Heart left ventricle (tissue), 16 donors: ENCODE measurements around the gene RTL5. TPM values are rescaled to one million over a fixed set of nuclear protein-coding genes. Genes with fewer than 3 reads are reported as not detected.

Source experiments
- ATAC-seq, 4 donors: fragments of 200-7000 bp; cut with Tn5 transposase; one replicate each; pipeline ENCODE4 v1.9.1; 2020 to 2022; ENCODE audit warnings: moderate library complexity in 4 of 4, mild to moderate bottlenecking in 3 of 4, moderate number of reproducible peaks in 1 of 4
- DNase-seq, 5 donors: peaks; one replicate each; pipeline ENCODE4 v3.0.0-alpha.2; 2020
- H3K27ac ChIP-seq, 12 donors: fragments of 200-600 bp; sonication (generic) in 4 of 12; one replicate each; pipeline versions ENCODE4 v1.5.0 to v1.8.0; 2016 to 2022; ENCODE audit warnings: mild to moderate bottlenecking in 2 of 12
- H3K27me3 ChIP-seq, 9 donors: fragments of 200-600 bp; sonication (generic) in 2 of 9; one replicate each; pipeline versions ENCODE4 v1.5.1 to v1.8.0; 2016 to 2022; ENCODE audit warnings: mild to moderate bottlenecking in 3 of 9
- H3K36me3 ChIP-seq, 9 donors: fragments of 200-600 bp; sonication (generic) in 2 of 9; one replicate each; pipeline versions ENCODE4 v1.5.0 to v1.8.0; 2018 to 2022; ENCODE audit warnings: mild to moderate bottlenecking in 2 of 9
- H3K4me1 ChIP-seq, 12 donors: fragments of 200-600 bp; sonication (generic) in 4 of 12; one replicate each; pipeline versions ENCODE4 v1.5.0 to v1.8.0; 2016 to 2022; ENCODE audit warnings: mild to moderate bottlenecking in 3 of 12
- H3K4me3 ChIP-seq, 12 donors: fragments of 200-600 bp; sonication (generic) in 4 of 12; one replicate each; pipeline versions ENCODE4 v1.5.0 to v1.8.0; 2017 to 2022; ENCODE audit warnings: mild to moderate bottlenecking in 9 of 12, moderate library complexity in 4 of 12
- H3K9me3 ChIP-seq, 12 donors: fragments of 200-600 bp; sonication (generic) in 4 of 12; one replicate each; pipeline versions ENCODE4 v1.5.0 to v1.8.0; 2016 to 2022; ENCODE audit warnings: mild to moderate bottlenecking in 1 of 12
- POLR2A ChIP-seq, 2 donors: fragments of 450-650 bp; IDR thresholded peaks; one replicate each; pipeline ENCODE4 v1.6.1; 2017; ENCODE audit warnings: antibody characterized with exemption in 2 of 2, mild to moderate bottlenecking in 2 of 2, moderate library complexity in 2 of 2
- WGBS, 4 donors: extraction: QIAGEN DNeasy Blood & Tissue Kit in 2 of 4; methylation state at CpG; one replicate each; pipeline versions ENCODE4 v1.1.5 to v1.1.7; 2013 to 2018; 5-methylcytosine and 5-hydroxymethylcytosine counted together
- intact Hi-C, 10 donors: fragments of 100-400 bp; cut with DNase I; formaldehyde crosslinking; loops; one replicate each; pipeline versions ENCODE4 v1.11.1 to v1.14.2; 2022
- polyA plus RNA-seq, 2 donors: library from polyadenylated mRNA; stranded (reverse); fragments of 200-250 nt; gene quantifications; one replicate each; pipeline ENCODE4 v1.2.3, GENCODE V29; 2013
- total RNA-seq, 9 donors: library from RNA; depleted of rRNA in 2 of 9; stranded (reverse); fragments of >200 nt in 2 of 9; fragmentation: NEBNext Ultra II Directional in 3 of 9; extraction: Animal tissue kit (Norgen Biotek cat#: 25700) in 3 of 9; gene quantifications; one replicate each; pipeline versions ENCODE4 v1.1.0 to v1.2.4, GENCODE V29; 2016 to 2023
- TF ChIP-seq, protein P1 (sequence below), 12 donors: fragments of 200-600 bp; sonication (generic) in 4 of 12; IDR thresholded peaks; one replicate each; pipeline versions ENCODE4 v1.5.0 to v1.8.0; 2018 to 2022; ENCODE audit warnings: antibody characterized with exemption in 12 of 12, mild to moderate bottlenecking in 5 of 12
- donor health status: ischemic (EF 13 %, LVEDD 7.1; RV severe dilation, severe dysfunction).
- donor health status: healthy with polysubstance abuse.
- donor health status: DM: no; HTN: yes; CAD: no.
- donor health status: DM: no; HTN: no; CAD: no.
- donor health status: ischemic (EF 25% LVEDD 6.9; RV normal size, moderate dysfunction).
- donor health status: ischemic (EF 25% LVEDD 5.7; RV mildly dilated, moderate dysfunction).
- donor health status: healthy.
- donor health status: DM: yes; HTN: yes; CAD: no.
- donor health status: ischemic (EF 35%, LVEDD 5.7; RV mildly dilated, moderate dysfunction).
- donor health status: nonischemic (EF 11% LVEDD 7.7; RV severe dilation, severe dysfunction).
- donor health status: DM: yes; HTN: yes; CAD: no.
- donor health status: PGD.
- donor health status: ischemic (EF 29% LVEDD 5.4; RV normal size, mild dysfunction).
- donor health status: nonischemic (EF 23%, LVEDD 6.1; RV moderate dilation, normal function).

RTL5 gene
- total and polyA plus RNA-seq, 11 donors, result 1.2 to 6.0 (median 2.5) TPM

DNA sequence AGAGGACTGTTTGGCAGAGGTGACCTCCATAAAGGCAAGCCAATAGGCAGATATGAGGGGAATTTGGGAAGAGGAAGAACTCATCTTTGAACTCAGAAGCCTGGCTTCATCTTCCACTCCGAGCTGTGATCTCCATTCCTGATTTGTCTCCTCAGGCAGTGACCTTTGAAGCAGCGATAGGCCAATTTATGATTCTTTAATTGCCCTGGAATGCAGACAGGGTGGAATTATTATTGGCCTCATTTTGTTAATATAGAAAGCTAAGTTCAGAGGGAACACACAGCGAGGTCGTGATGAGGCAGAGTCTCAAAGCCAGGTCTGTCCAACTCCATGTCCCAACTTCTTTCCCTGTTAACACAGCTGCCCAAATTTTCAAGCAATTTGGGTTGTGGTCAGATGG is 16.9 kb downstream of the RTL5 start:
- no peak for DNase-seq
- no peak for TF ChIP-seq POLR2A (IDR thresholded peaks at IDR 0.05)
- TF ChIP-seq, protein P1, sequence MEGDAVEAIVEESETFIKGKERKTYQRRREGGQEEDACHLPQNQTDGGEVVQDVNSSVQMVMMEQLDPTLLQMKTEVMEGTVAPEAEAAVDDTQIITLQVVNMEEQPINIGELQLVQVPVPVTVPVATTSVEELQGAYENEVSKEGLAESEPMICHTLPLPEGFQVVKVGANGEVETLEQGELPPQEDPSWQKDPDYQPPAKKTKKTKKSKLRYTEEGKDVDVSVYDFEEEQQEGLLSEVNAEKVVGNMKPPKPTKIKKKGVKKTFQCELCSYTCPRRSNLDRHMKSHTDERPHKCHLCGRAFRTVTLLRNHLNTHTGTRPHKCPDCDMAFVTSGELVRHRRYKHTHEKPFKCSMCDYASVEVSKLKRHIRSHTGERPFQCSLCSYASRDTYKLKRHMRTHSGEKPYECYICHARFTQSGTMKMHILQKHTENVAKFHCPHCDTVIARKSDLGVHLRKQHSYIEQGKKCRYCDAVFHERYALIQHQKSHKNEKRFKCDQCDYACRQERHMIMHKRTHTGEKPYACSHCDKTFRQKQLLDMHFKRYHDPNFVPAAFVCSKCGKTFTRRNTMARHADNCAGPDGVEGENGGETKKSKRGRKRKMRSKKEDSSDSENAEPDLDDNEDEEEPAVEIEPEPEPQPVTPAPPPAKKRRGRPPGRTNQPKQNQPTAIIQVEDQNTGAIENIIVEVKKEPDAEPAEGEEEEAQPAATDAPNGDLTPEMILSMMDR (IDR thresholded peaks at IDR 0.05), result no peak
- intact Hi-C loops, result no loop called here
- Histone ChIP-seq H3K27ac (peak overlapping the region in 2 of 12 donors; percentile 14 to 30), H3K27me3 (peaks cover 0 to 24% (median 0%) of the 10 kb centered on the region in 9 donors), H3K9me3 (no peaks in the 10 kb centered on the region), H3K36me3 (no peaks in the 10 kb centered on the region), H3K4me1 (peaks cover 0 to 15% (median 0%) of the 10 kb centered on the region in 12 donors), H3K4me3 (no peak overlapping the region)
- WGBS, 4 donors, result 82 to 89% (median 87%) methylated on average over 4 of the region's 4 CpGs
- no peak for ATAC-seq

DNA sequence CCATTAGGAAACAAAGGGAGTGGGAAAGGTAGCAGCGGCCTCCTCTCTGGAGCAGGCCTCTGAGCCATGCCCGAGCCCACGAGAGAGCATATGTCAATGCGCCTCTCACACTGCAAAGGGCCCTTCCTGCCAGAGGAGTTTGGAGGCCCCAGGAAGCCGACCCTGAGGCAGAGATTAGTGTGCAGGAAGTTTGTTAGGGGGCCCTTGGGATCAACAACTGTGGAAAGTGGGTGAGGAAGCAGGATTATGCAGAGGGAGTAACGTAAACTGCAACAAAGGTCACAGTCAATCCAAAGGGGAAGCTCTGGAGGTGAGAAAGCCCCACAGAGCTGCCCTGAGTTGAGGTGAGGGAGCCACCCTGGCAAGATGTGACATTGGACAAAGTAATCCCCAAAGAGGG is 17.4 kb downstream of the RTL5 start:
- ATAC-seq (no peak), DNase-seq (no peak)
- H3K4me3 ChIP-seq, result no peak overlapping the region
- intact Hi-C loops, result no loop called here
- 54 to 61% (median 57%) methylated on average over 6 of the region's 6 CpGs for WGBS, 4 donors
- H3K27me3 ChIP-seq, result peaks cover 0 to 24% (median 0%) of the 10 kb centered on the region in 9 donors
- peak overlapping the region in 3 of 12 donors; percentile 1 to 30 (median 14) for H3K27ac ChIP-seq
- no peaks in the 10 kb centered on the region for H3K36me3 ChIP-seq
- H3K9me3 ChIP-seq, result no peaks in the 10 kb centered on the region
- TF ChIP-seq, protein P1 (IDR thresholded peaks at IDR 0.05), result no peak
- TF ChIP-seq POLR2A (IDR thresholded peaks at IDR 0.05), result no peak
- peaks cover 0 to 15% (median 0%) of the 10 kb centered on the region in 12 donors for H3K4me1 ChIP-seq

DNA sequence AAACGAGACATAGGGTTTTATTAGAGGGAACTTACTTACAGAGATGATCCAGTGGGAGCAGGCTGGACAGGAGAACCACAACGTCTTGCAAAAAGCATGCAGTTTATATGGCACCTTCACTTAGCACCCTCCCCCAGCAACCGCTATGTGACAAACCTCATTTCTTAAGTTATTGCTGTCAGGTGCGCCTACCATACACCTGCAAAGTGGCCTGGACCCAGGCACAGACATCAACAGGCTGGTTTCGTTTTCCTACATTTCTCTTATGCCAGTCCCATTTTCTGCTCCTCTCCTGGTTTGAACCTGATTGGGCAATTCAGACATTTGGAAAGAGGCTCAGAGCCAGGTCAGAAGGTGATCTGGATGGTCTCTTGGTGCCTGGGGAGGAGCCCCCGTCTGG is 18.3 kb downstream of the RTL5 start:
- H3K9me3 ChIP-seq, result no peaks in the 10 kb centered on the region
- H3K4me1 ChIP-seq, result peaks cover 0 to 15% (median 0%) of the 10 kb centered on the region in 12 donors
- no peak overlapping the region for H3K4me3 ChIP-seq
- no peak for TF ChIP-seq POLR2A (IDR thresholded peaks at IDR 0.05)
- TF ChIP-seq, protein P1 (IDR thresholded peaks at IDR 0.05), result no peak
- no peaks in the 10 kb centered on the region for H3K36me3 ChIP-seq
- H3K27ac ChIP-seq, result no peak overlapping the region
- intact Hi-C loops, result no loop called here
- DNase-seq (no peak), ATAC-seq (no peak)
- peaks cover 0 to 22% (median 0%) of the 10 kb centered on the region in 9 donors for H3K27me3 ChIP-seq
- WGBS, 4 donors, result 76 to 93% (median 87%) methylated on average over 6 of the region's 6 CpGs

DNA sequence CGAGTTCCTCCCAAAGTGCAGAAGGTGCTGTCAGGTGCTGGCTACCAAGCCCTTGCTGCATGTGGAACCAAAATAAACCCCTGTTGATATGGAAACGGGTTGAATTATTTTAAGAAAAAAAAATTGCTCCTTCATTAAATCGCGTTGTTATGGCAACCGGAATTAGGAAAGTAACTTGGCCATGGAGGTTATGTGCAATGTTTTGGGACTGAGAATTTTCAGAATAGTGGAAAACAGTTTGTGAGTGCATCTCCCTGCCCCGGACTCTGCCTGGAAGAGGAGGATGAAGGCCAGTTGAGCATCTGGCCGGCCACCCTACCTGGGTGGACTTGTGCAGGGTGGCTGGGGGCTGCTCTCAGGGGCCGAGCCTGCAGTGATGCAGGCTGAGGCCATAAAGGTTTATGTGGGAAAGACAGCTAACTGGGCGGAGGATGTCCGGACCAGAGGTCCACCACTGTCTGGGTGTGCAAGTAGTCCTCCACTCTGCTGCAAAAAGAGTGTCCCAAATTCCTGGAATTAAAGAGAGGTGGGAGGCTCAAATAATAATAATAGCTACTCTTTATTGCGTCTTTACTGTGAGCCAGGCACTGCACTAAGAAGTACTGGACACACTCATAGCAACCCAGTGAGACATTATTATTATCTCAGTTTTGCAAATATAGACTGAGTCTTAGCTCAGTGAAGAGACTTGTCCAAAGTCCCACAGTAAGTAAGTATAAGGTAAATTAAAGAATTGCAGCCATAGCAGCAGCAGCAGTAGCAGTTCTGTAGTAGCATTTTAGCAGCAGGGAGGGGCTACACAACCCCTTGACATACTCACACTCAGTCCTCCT is 20.6 kb downstream of the RTL5 start:
- no peaks in the 10 kb centered on the region for H3K36me3 ChIP-seq
- peaks cover 0 to 22% (median 0%) of the 10 kb centered on the region in 9 donors for H3K27me3 ChIP-seq
- DNase-seq (no peak), ATAC-seq (no peak)
- 83 to 90% (median 86%) methylated on average over 11 of the region's 11 CpGs for WGBS, 4 donors
- peaks cover 0 to 15% (median 0%) of the 10 kb centered on the region in 12 donors for H3K4me1 ChIP-seq
- TF ChIP-seq, protein P1 (IDR thresholded peaks at IDR 0.05), result no peak
- TF ChIP-seq POLR2A (IDR thresholded peaks at IDR 0.05), result no peak
- intact Hi-C loops, result no loop called here
- no peaks in the 10 kb centered on the region for H3K9me3 ChIP-seq
- no peak overlapping the region for H3K27ac ChIP-seq
- no peak overlapping the region for H3K4me3 ChIP-seq
